H9 (cell line): ENCODE measurements around the gene FAM83E. TPM values are rescaled to one million over a fixed set of nuclear protein-coding genes. Genes with fewer than 3 reads are reported as not detected.
"Not testable (repeated sequence)": the region's sequence is repeated elsewhere in the genome, so short reads cannot be mapped to it uniquely, and the experiment has no call there.

Experiments used
- DNase-seq: peaks from one replicate; pipeline ENCODE4 v3.0.0-alpha.2; 2017
- H2AFZ ChIP-seq: one replicate; pipeline ENCODE4 v1.6.1; 2013; ENCODE audit warnings: mild to moderate bottlenecking, low read length, control low read depth, moderate library complexity
- H2AK5ac ChIP-seq: 2 replicates; pipeline ENCODE4 v1.6.1; 2013; ENCODE audit warnings: low read length, control low read depth, mixed read lengths; ENCODE audit not compliant: insufficient read length
- H2BK120ac ChIP-seq: one replicate; pipeline ENCODE4 v1.6.1; 2013; ENCODE audit warnings: low read depth, mild to moderate bottlenecking, low read length, control low read depth, inconsistent platforms; ENCODE audit not compliant: poor library complexity, severe bottlenecking
- H2BK12ac ChIP-seq: 2 replicates; pipeline ENCODE4 v1.6.1; 2013; ENCODE audit warnings: low read length, control low read depth, mixed read lengths, low read depth; ENCODE audit not compliant: insufficient read length
- H2BK15ac ChIP-seq: 2 replicates; pipeline ENCODE4 v1.6.1; 2013; ENCODE audit warnings: low read depth, low read length, control low read depth
- H2BK20ac ChIP-seq: one replicate; pipeline ENCODE4 v1.6.1; 2013; ENCODE audit warnings: low read depth, mild to moderate bottlenecking, low read length, control low read depth, inconsistent platforms; ENCODE audit not compliant: poor library complexity, severe bottlenecking
- H2BK5ac ChIP-seq: 2 replicates; pipeline ENCODE4 v1.6.1; 2013; ENCODE audit warnings: low read length, control low read depth, mixed read lengths; ENCODE audit not compliant: insufficient read length
- H3K14ac ChIP-seq: 2 replicates; pipeline ENCODE4 v1.6.1; 2013; ENCODE audit warnings: low read length, control low read depth; ENCODE audit not compliant: insufficient read depth
- H3K18ac ChIP-seq: 2 replicates; pipeline ENCODE4 v1.6.1; 2013; ENCODE audit warnings: low read depth, mild to moderate bottlenecking, mixed read lengths, low read length, control low read depth; ENCODE audit not compliant: insufficient read length
- H3K23ac ChIP-seq: 2 replicates; pipeline ENCODE4 v1.6.1; 2013; ENCODE audit warnings: low read length, control low read depth, mixed read lengths, low read depth; ENCODE audit not compliant: insufficient read length
- H3K23me2 ChIP-seq: 2 replicates; pipeline ENCODE4 v1.6.1; 2013; ENCODE audit warnings: low read depth, mild to moderate bottlenecking, mixed read lengths, low read length, control low read depth; ENCODE audit not compliant: insufficient read length, poor library complexity, severe bottlenecking
- H3K27ac ChIP-seq: 2 replicates; pipeline ENCODE4 v1.5.1; 2013; ENCODE audit warnings: low read length, control low read depth, mixed read lengths, low read depth; ENCODE audit not compliant: insufficient read length
- H3K27me3 ChIP-seq: 2 replicates; pipeline ENCODE4 v1.6.1; 2013; ENCODE audit warnings: low read length, control low read depth, inconsistent platforms; ENCODE audit not compliant: insufficient read depth
- H3K4ac ChIP-seq: 2 replicates; pipeline ENCODE4 v1.6.1; 2013; ENCODE audit warnings: low read depth, mild to moderate bottlenecking, control low read depth, inconsistent platforms, low read length, moderate library complexity
- H3K4me1 ChIP-seq: 2 replicates; pipeline ENCODE4 v1.6.1; 2013; ENCODE audit warnings: low read length, control low read depth, inconsistent platforms; ENCODE audit not compliant: insufficient read depth
- H3K4me2 ChIP-seq: 2 replicates; pipeline ENCODE4 v1.6.1; 2013; ENCODE audit warnings: low read length, control low read depth, mixed read lengths; ENCODE audit not compliant: insufficient read length, insufficient read depth
- H3K56ac ChIP-seq: 2 replicates; pipeline ENCODE4 v1.6.1; 2013; ENCODE audit warnings: low read depth, mild to moderate bottlenecking, mixed read lengths, low read length, control low read depth; ENCODE audit not compliant: insufficient read length
- H3K79me1 ChIP-seq: 2 replicates; pipeline ENCODE4 v1.6.1; 2013; ENCODE audit warnings: low read depth, mild to moderate bottlenecking, moderate library complexity, low read length, control low read depth, inconsistent platforms; ENCODE audit not compliant: insufficient read depth, poor library complexity, severe bottlenecking
- H3K79me2 ChIP-seq: 2 replicates; pipeline ENCODE4 v1.6.1; 2013; ENCODE audit warnings: low read length, control low read depth, inconsistent platforms; ENCODE audit not compliant: insufficient read depth
- H3K9ac ChIP-seq: 2 replicates; pipeline ENCODE4 v1.6.1; 2013; ENCODE audit warnings: low read length, control low read depth, mixed read lengths; ENCODE audit not compliant: insufficient read length; ENCODE audit errors: extremely low read depth
- H3K9me3 ChIP-seq: one replicate; pipeline ENCODE4 v1.6.1; 2013; ENCODE audit warnings: low read depth, low read length, inconsistent platforms; ENCODE audit not compliant: control insufficient read depth
- H3T11ph ChIP-seq: one replicate; pipeline ENCODE4 v1.6.1; 2013; ENCODE audit warnings: mild to moderate bottlenecking, low read length, control low read depth, inconsistent platforms
- H4K20me1 ChIP-seq: one replicate; pipeline ENCODE4 v1.6.1; 2013; ENCODE audit not compliant: control insufficient read depth, insufficient read length, insufficient read depth
- H4K5ac ChIP-seq: 2 replicates; pipeline ENCODE4 v1.6.1; 2013; ENCODE audit warnings: low read depth, mild to moderate bottlenecking, mixed read lengths, low read length, control low read depth; ENCODE audit not compliant: insufficient read length
- H4K8ac ChIP-seq: replicated peaks from 2 replicates; pipeline ENCODE4 v1.6.1; 2013; ENCODE audit warnings: low read length, control low read depth, mixed read lengths, low read depth; ENCODE audit not compliant: insufficient read length
- H4K91ac ChIP-seq: 2 replicates; pipeline ENCODE4 v1.6.1; 2013; ENCODE audit warnings: low read depth, mild to moderate bottlenecking, moderate library complexity, mixed read lengths, low read length, control low read depth; ENCODE audit not compliant: insufficient read length
- H3K27ac Mint-ChIP-seq, 3 experiments: 2 replicates in 2 of 3; 3 replicates in 1 of 3; pipeline ENCODE4 v1.8.0; 2020 to 2021; ENCODE audit warnings: mixed read lengths in 3 of 3, mild to moderate bottlenecking in 1 of 3, moderate library complexity in 1 of 3
- H3K27me3 Mint-ChIP-seq: 2 replicates; pipeline ENCODE4 v1.8.0; 2021; ENCODE audit warnings: low read depth, mild to moderate bottlenecking, moderate library complexity, mixed read lengths
- H3K36me3 Mint-ChIP-seq, 3 experiments: 2 replicates in 2 of 3; 3 replicates in 1 of 3; pipeline ENCODE4 v1.8.0; 2020 to 2021; ENCODE audit warnings: low read depth in 3 of 3, mixed read lengths in 3 of 3; ENCODE audit not compliant: insufficient read depth in 1 of 3
- H3K4me1 Mint-ChIP-seq, 2 experiments: 2 replicates each; pipeline ENCODE4 v1.8.0; 2020; ENCODE audit warnings: mixed read lengths in 2 of 2
- H3K4me3 Mint-ChIP-seq, 2 experiments: 2 replicates in 1 of 2; 3 replicates in 1 of 2; pipeline ENCODE4 v1.8.0; 2020 to 2021; ENCODE audit warnings: mild to moderate bottlenecking in 2 of 2, mixed read lengths in 2 of 2, moderate library complexity in 1 of 2
- H3K9me3 Mint-ChIP-seq, 2 experiments: 2 replicates in 1 of 2; 3 replicates in 1 of 2; pipeline ENCODE4 v1.8.0; 2020; ENCODE audit warnings: mild to moderate bottlenecking in 2 of 2, mixed read lengths in 2 of 2, moderate library complexity in 1 of 2
- WGBS: extraction: QIAGEN DNeasy Blood & Tissue Kit; methylation state at CpG from one replicate; pipeline ENCODE4 v1.1.7; 2013; ENCODE audit warnings: missing lambda C conversion rate, low lambda C conversion rate, mixed read lengths; ENCODE audit not compliant: insufficient read length; ENCODE audit errors: extremely low coverage; 5-methylcytosine and 5-hydroxymethylcytosine counted together
- total RNA-seq: library from RNA; stranded (reverse); gene quantifications from 2 replicates; pipeline ENCODE4 v1.2.1, GENCODE V29; 2021
- TF ChIP-seq, protein P1 (sequence below): fragments of 200-600 bp; sonication (generic); conservative IDR thresholded peaks from 3 replicates; pipeline ENCODE4 v1.8.0; 2021; ENCODE audit warnings: antibody characterized with exemption, mild to moderate bottlenecking

The FAM83E gene
- total RNA-seq, 1 experiment from 2014 or later = 9.2 TPM

DNA sequence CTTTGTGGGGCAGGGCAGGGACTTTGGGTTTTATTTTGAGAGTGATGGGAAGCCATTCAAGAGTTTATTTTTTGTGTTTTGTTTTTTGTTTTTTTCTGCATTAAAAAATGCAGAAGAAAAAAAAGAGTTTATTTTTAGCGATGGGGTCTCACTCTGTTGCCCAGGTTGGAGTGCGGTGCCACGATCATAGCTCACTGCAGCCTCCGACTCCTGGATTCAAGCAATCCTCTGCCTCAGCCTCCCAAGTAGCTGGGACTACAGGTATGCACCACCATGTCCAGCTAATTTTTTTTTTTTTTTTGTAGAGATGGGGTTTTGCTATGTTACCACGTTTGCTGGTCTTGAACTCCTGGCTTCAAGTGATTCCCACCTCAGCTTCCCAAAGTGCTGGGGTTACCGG, 43.6 kb upstream of the FAM83E start:
- H3K23me2 ChIP-seq = no peaks in the 10 kb centered on the region
- H2BK120ac ChIP-seq = no peak overlapping the region
- no peak overlapping the region for H3K56ac ChIP-seq
- no peak overlapping the region for H4K91ac ChIP-seq
- H3K18ac ChIP-seq = no peak overlapping the region
- DNase-seq = no peak
- H2BK5ac ChIP-seq = no peak overlapping the region
- no peaks in the 10 kb centered on the region for H3K4me1 ChIP-seq
- no peak overlapping the region for H3K23ac ChIP-seq
- H3K27me3 ChIP-seq = no peaks in the 10 kb centered on the region
- Mint-ChIP-seq H3K4me3 (no peak overlapping the region), H3K27ac (no peak overlapping the region), H3K27me3 (peaks cover 16% of the 10 kb centered on the region), H3K9me3 (peaks cover 5 to 6% of the 10 kb centered on the region in 2 experiments; a peak in 3 of 5 replicates), H3K36me3 (peaks cover 0 to 6% (median 5%) of the 10 kb centered on the region in 3 experiments; a peak in 2 of 7 replicates), H3K4me1 (peaks cover 13 to 14% of the 10 kb centered on the region in 2 experiments)
- no peak overlapping the region for H2BK12ac ChIP-seq
- no peaks in the 10 kb centered on the region for H4K20me1 ChIP-seq
- H3K27ac ChIP-seq = no peak overlapping the region
- no peak overlapping the region for H3K14ac ChIP-seq
- H4K8ac ChIP-seq = no peak overlapping the region
- no peak overlapping the region for H3K4me2 ChIP-seq
- no peaks in the 10 kb centered on the region for H3K79me1 ChIP-seq
- no peak overlapping the region for H2AK5ac ChIP-seq
- no peak overlapping the region for H2AFZ ChIP-seq
- H3K79me2 ChIP-seq = no peaks in the 10 kb centered on the region
- TF ChIP-seq, protein P1, sequence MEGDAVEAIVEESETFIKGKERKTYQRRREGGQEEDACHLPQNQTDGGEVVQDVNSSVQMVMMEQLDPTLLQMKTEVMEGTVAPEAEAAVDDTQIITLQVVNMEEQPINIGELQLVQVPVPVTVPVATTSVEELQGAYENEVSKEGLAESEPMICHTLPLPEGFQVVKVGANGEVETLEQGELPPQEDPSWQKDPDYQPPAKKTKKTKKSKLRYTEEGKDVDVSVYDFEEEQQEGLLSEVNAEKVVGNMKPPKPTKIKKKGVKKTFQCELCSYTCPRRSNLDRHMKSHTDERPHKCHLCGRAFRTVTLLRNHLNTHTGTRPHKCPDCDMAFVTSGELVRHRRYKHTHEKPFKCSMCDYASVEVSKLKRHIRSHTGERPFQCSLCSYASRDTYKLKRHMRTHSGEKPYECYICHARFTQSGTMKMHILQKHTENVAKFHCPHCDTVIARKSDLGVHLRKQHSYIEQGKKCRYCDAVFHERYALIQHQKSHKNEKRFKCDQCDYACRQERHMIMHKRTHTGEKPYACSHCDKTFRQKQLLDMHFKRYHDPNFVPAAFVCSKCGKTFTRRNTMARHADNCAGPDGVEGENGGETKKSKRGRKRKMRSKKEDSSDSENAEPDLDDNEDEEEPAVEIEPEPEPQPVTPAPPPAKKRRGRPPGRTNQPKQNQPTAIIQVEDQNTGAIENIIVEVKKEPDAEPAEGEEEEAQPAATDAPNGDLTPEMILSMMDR = no peak
- H3K9ac ChIP-seq = no peak overlapping the region
- H2BK20ac ChIP-seq = no peak overlapping the region
- no peak overlapping the region for H3K4ac ChIP-seq
- no peaks in the 10 kb centered on the region for H3K9me3 ChIP-seq
- H3T11ph ChIP-seq = no peak overlapping the region
- no peak overlapping the region for H2BK15ac ChIP-seq
- no peak overlapping the region for H4K5ac ChIP-seq
- WGBS = no CpG with 5 or more reads among the region's 6 CpGs

DNA sequence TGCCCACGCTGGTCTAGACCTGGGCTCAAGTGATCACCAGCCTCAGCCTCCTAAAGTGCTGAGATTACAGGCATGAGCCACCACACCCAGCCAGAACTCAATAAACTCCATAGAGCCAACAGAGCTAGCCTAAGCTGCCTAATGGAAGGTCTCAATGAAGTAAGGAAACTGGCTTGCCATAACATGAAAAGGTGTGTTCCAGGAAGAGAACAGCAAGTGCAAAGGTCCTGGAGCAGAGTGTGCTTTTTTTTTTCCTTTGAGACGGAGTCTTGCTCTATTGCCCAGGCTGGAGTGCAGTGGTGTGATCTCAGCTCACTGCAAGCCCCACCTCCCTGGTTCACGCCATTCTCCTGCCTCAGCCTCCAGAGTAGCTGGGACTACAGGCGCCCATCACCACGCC, 43.0 kb upstream of the FAM83E start:
- H3K9ac ChIP-seq, H3K23me2 ChIP-seq, H2BK5ac ChIP-seq, H3K36me3 Mint-ChIP-seq, H3K27ac Mint-ChIP-seq, H3K79me2 ChIP-seq, H4K91ac ChIP-seq, H3T11ph ChIP-seq, H2BK120ac ChIP-seq, H2BK20ac ChIP-seq, H2BK12ac ChIP-seq, H2AFZ ChIP-seq, H3K23ac ChIP-seq, H4K5ac ChIP-seq, H3K9me3 ChIP-seq, H2AK5ac ChIP-seq, H3K14ac ChIP-seq, H3K4me2 ChIP-seq, H3K56ac ChIP-seq, H3K9me3 Mint-ChIP-seq, H3K27me3 ChIP-seq, H2BK15ac ChIP-seq, H4K8ac ChIP-seq, H4K20me1 ChIP-seq, H3K4ac ChIP-seq, H3K18ac ChIP-seq, H3K27ac ChIP-seq, H3K4me1 ChIP-seq, DNase-seq, H3K79me1 ChIP-seq, H3K4me3 Mint-ChIP-seq: not testable (repeated sequence)
- Mint-ChIP-seq H3K4me1 (peaks cover 13 to 16% of the 10 kb centered on the region in 2 experiments), H3K27me3 (peaks cover 16% of the 10 kb centered on the region)
- WGBS = no CpG with 5 or more reads among the region's 5 CpGs
